ENCODE results near the gene PABPN1. TPM values are rescaled to one million over a fixed set of nuclear protein-coding genes. Genes with fewer than 3 reads are reported as not detected.

PABPN1 gene
- polyA plus RNA-seq, 3 donors: 54.4 to 356 (median 64.6) TPM

GRCh38 chr14:23366426-23366921, 45.2 kb downstream of the PABPN1 start:
- H3K4me2 ChIP-seq (replicated peaks; ENCODE audit: extremely low read depth, low read length, poor library complexity, severe bottlenecking): no peak overlapping the region
- H3K9me3 Mint-ChIP-seq: peaks cover 0 to 10% (median 0%) of the 10 kb centered on the region in 7 donors
- H3K9me3 ChIP-seq (replicated peaks in 1 of 2; ENCODE audit: control insufficient read depth in 1 of 2, insufficient read depth in 1 of 2, low read length in 2 of 2): no peaks in the 10 kb centered on the region
- no peak for DNase-seq
- intact Hi-C loops (cut with micrococcal nuclease): no loop called here
- 80% methylated on average over 29 of the region's 34 CpGs for WGBS (ENCODE audit: insufficient coverage)
- H3K4me3 ChIP-seq (replicated peaks in 1 of 3; ENCODE audit: low read depth in 2 of 3, low read length in 3 of 3): no peak overlapping the region
- H3K36me3 ChIP-seq (replicated peaks in 1 of 2; ENCODE audit: control insufficient read depth in 1 of 2, insufficient read depth in 2 of 2, low read length in 2 of 2): no peaks in the 10 kb centered on the region
- H2AFZ ChIP-seq (ENCODE audit: insufficient read depth, low read depth, low read length, poor library complexity, severe bottlenecking): no peak overlapping the region
- no peaks in the 10 kb centered on the region for H3K4me1 ChIP-seq (ENCODE audit: control insufficient read depth in 1 of 2, insufficient read depth in 2 of 2, low read length in 2 of 2)
- peaks cover 0 to 2% of the 10 kb centered on the region in 2 donors for H3K36me3 Mint-ChIP-seq
- H3K4me1 Mint-ChIP-seq: peaks cover 2% of the 10 kb centered on the region
- TF ChIP-seq, protein P1, sequence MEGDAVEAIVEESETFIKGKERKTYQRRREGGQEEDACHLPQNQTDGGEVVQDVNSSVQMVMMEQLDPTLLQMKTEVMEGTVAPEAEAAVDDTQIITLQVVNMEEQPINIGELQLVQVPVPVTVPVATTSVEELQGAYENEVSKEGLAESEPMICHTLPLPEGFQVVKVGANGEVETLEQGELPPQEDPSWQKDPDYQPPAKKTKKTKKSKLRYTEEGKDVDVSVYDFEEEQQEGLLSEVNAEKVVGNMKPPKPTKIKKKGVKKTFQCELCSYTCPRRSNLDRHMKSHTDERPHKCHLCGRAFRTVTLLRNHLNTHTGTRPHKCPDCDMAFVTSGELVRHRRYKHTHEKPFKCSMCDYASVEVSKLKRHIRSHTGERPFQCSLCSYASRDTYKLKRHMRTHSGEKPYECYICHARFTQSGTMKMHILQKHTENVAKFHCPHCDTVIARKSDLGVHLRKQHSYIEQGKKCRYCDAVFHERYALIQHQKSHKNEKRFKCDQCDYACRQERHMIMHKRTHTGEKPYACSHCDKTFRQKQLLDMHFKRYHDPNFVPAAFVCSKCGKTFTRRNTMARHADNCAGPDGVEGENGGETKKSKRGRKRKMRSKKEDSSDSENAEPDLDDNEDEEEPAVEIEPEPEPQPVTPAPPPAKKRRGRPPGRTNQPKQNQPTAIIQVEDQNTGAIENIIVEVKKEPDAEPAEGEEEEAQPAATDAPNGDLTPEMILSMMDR (IDR thresholded peaks at IDR 0.05): no peak
- H3K27ac Mint-ChIP-seq: no peak overlapping the region
- no peaks in the 10 kb centered on the region for H3K79me2 ChIP-seq (ENCODE audit: insufficient read depth, low read length)
- peaks cover 44 to 60% (median 54%) of the 10 kb centered on the region in 3 donors for H3K27me3 Mint-ChIP-seq (ENCODE audit: low read depth in 3 of 3)
- no peaks in the 10 kb centered on the region for H4K20me1 ChIP-seq (ENCODE audit: insufficient read depth, low read length)
- no peak overlapping the region for H3K9ac ChIP-seq (ENCODE audit: insufficient read depth, low read length, poor library complexity, severe bottlenecking)
- no peak overlapping the region for H3K27ac ChIP-seq (ENCODE audit: low read depth in 1 of 2, low read length in 2 of 2)
- H3K27me3 ChIP-seq (ENCODE audit: control insufficient read depth in 2 of 2, insufficient read depth in 2 of 2, low read length in 2 of 2): peaks cover 25 to 54% of the 10 kb centered on the region in 2 donors
- peak overlapping the region in 1 of 2 donors; percentile 64 for H3K4me3 Mint-ChIP-seq

GRCh38 chr14:23370221-23370620, 49.0 kb downstream of the PABPN1 start:
- Mint-ChIP-seq H3K9me3 (peaks cover 0 to 4% (median 0%) of the 10 kb centered on the region in 7 donors), H3K4me3 (no peak overlapping the region), H3K36me3 (no peaks in the 10 kb centered on the region), H3K27me3 (ENCODE audit: low read depth in 3 of 3) (peaks cover 26 to 35% (median 30%) of the 10 kb centered on the region in 3 donors), H3K4me1 (no peaks in the 10 kb centered on the region), H3K27ac (no peak overlapping the region)
- H3K9ac ChIP-seq (ENCODE audit: insufficient read depth, low read length, poor library complexity, severe bottlenecking): no peak overlapping the region
- no peaks in the 10 kb centered on the region for H3K36me3 ChIP-seq (replicated peaks in 1 of 2; ENCODE audit: control insufficient read depth in 1 of 2, insufficient read depth in 2 of 2, low read length in 2 of 2)
- no peaks in the 10 kb centered on the region for H4K20me1 ChIP-seq (ENCODE audit: insufficient read depth, low read length)
- H3K4me3 ChIP-seq (replicated peaks in 1 of 3; ENCODE audit: low read depth in 2 of 3, low read length in 3 of 3): no peak overlapping the region
- H3K4me2 ChIP-seq (replicated peaks; ENCODE audit: extremely low read depth, low read length, poor library complexity, severe bottlenecking): no peak overlapping the region
- H3K79me2 ChIP-seq (ENCODE audit: insufficient read depth, low read length): no peaks in the 10 kb centered on the region
- no peaks in the 10 kb centered on the region for H3K4me1 ChIP-seq (ENCODE audit: control insufficient read depth in 1 of 2, insufficient read depth in 2 of 2, low read length in 2 of 2)
- DNase-seq: no peak
- H3K27me3 ChIP-seq (ENCODE audit: control insufficient read depth in 2 of 2, insufficient read depth in 2 of 2, low read length in 2 of 2): peaks cover 15 to 25% of the 10 kb centered on the region in 2 donors
- H2AFZ ChIP-seq (ENCODE audit: insufficient read depth, low read depth, low read length, poor library complexity, severe bottlenecking): no peak overlapping the region
- H3K9me3 ChIP-seq (replicated peaks in 1 of 2; ENCODE audit: control insufficient read depth in 1 of 2, insufficient read depth in 1 of 2, low read length in 2 of 2): no peaks in the 10 kb centered on the region
- WGBS (ENCODE audit: insufficient coverage): no CpG with 5 or more reads among the region's 1 CpG
- H3K27ac ChIP-seq (ENCODE audit: low read depth in 1 of 2, low read length in 2 of 2): no peak overlapping the region
- intact Hi-C loops (cut with micrococcal nuclease): no loop called here
- TF ChIP-seq, protein P1 (IDR thresholded peaks at IDR 0.05): no peak
